ENCODE results near the gene SMPD2.

DNA sequence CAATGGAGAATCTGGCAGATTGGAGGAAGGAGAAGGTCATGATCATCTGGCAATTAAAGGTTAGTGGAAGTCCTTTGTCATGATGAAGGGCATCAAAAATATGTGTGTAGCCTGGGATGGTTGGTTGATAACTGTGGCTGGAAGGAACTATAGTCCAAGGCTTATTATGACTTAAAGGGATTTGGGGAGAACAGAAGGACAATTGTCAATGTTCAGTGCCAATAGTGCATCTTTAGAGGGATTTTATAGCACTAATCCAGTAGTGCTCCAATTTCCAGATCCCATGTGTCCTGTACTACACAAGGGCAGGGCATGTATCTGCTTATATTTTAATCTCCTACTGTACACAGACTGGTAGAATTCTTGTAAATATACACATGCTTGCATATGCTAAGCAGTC lies 47.5 kb downstream of the SMPD2 start:
- TF ChIP-seq, protein P1, sequence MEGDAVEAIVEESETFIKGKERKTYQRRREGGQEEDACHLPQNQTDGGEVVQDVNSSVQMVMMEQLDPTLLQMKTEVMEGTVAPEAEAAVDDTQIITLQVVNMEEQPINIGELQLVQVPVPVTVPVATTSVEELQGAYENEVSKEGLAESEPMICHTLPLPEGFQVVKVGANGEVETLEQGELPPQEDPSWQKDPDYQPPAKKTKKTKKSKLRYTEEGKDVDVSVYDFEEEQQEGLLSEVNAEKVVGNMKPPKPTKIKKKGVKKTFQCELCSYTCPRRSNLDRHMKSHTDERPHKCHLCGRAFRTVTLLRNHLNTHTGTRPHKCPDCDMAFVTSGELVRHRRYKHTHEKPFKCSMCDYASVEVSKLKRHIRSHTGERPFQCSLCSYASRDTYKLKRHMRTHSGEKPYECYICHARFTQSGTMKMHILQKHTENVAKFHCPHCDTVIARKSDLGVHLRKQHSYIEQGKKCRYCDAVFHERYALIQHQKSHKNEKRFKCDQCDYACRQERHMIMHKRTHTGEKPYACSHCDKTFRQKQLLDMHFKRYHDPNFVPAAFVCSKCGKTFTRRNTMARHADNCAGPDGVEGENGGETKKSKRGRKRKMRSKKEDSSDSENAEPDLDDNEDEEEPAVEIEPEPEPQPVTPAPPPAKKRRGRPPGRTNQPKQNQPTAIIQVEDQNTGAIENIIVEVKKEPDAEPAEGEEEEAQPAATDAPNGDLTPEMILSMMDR (IDR thresholded peaks at IDR 0.05), result no peak
- TF ChIP-seq POLR2A (IDR thresholded peaks at IDR 0.05) (no peak), EP300 (IDR thresholded peaks at IDR 0.05) (no peak)

Data from ovary (tissue), 3 donors.